Endodermal cell (in vitro differentiated cells): Measurements from ENCODE around the gene SUCLG2. TPM values are rescaled to one million over a fixed set of nuclear protein-coding genes. Genes with fewer than 3 reads are reported as not detected.

Experiments used
- DNase-seq: peaks from one replicate; pipeline ENCODE4 v3.0.0-alpha.2; 2017
- H3K27ac ChIP-seq: 2 replicates; pipeline ENCODE4 v1.5.1; 2013; ENCODE audit warnings: mild to moderate bottlenecking, low read depth, low read length, moderate library complexity
- H3K27me3 ChIP-seq: 2 replicates; pipeline ENCODE4 v1.6.1; 2013; ENCODE audit warnings: mild to moderate bottlenecking, low read length, moderate library complexity; ENCODE audit not compliant: insufficient read depth, control insufficient read depth, poor library complexity, severe bottlenecking
- H3K36me3 ChIP-seq: 2 replicates; pipeline ENCODE4 v1.7.0; 2013; ENCODE audit warnings: mild to moderate bottlenecking, low read length, moderate library complexity; ENCODE audit not compliant: control insufficient read depth, insufficient read depth
- H3K4me1 ChIP-seq: one replicate; pipeline ENCODE4 v1.7.0; 2013; ENCODE audit warnings: low read length; ENCODE audit not compliant: control insufficient read depth, insufficient read depth
- H3K4me3 ChIP-seq: 2 replicates; pipeline ENCODE4 v1.5.1; 2013; ENCODE audit warnings: mild to moderate bottlenecking, low read length, moderate library complexity
- H3K9ac ChIP-seq: 2 replicates; pipeline ENCODE4 v1.6.1; 2013; ENCODE audit warnings: mild to moderate bottlenecking, low read length, moderate library complexity; ENCODE audit not compliant: poor library complexity, severe bottlenecking; ENCODE audit errors: extremely low read depth
- H3K9me3 ChIP-seq: 2 replicates; pipeline ENCODE4 v1.6.1; 2013; ENCODE audit warnings: mild to moderate bottlenecking, low read length, moderate library complexity; ENCODE audit not compliant: control insufficient read depth
- H3K27ac Mint-ChIP-seq: 2 replicates; pipeline ENCODE4 v1.8.0; 2020; ENCODE audit warnings: mixed read lengths
- H3K27me3 Mint-ChIP-seq: 2 replicates; pipeline ENCODE4 v1.8.0; 2021; ENCODE audit warnings: mild to moderate bottlenecking, mixed read lengths; ENCODE audit not compliant: insufficient read depth
- H3K36me3 Mint-ChIP-seq: 2 replicates; pipeline ENCODE4 v1.8.0; 2020; ENCODE audit warnings: low read depth, mixed read lengths
- H3K4me1 Mint-ChIP-seq: 2 replicates; pipeline ENCODE4 v1.8.0; 2020; ENCODE audit warnings: mixed read lengths
- H3K4me3 Mint-ChIP-seq: 2 replicates; pipeline ENCODE4 v1.8.0; 2020; ENCODE audit warnings: mild to moderate bottlenecking, moderate library complexity, mixed read lengths
- H3K9me3 Mint-ChIP-seq: 2 replicates; pipeline ENCODE4 v1.8.0; 2020; ENCODE audit warnings: mild to moderate bottlenecking, mixed read lengths
- WGBS, 2 experiments: methylation state at CpG; one replicate each; pipeline versions ENCODE4 v1.1.5 to v1.1.7; 2013; ENCODE audit warnings: missing lambda C conversion rate in 2 of 2, mixed read lengths in 1 of 2; ENCODE audit not compliant: insufficient coverage in 1 of 2, insufficient read length in 1 of 2; 5-methylcytosine and 5-hydroxymethylcytosine counted together
- total RNA-seq, 2 donors: library from RNA; stranded (reverse); fragmentation: NEBNext Ultra II Directional in 1 of 2; extraction: Animal tissue kit (Norgen Biotek cat#: 25700) in 1 of 2; gene quantifications; 2 replicates in 1 of 2; 3 replicates in 1 of 2; pipeline ENCODE4 v1.2.1, GENCODE V29; 2021
- TF ChIP-seq, protein P1 (sequence below): fragments of 200-600 bp; sonication (generic); conservative IDR thresholded peaks from 2 replicates; pipeline ENCODE4 v1.5.0; 2021; ENCODE audit warnings: antibody characterized with exemption, mild to moderate bottlenecking

SUCLG2 gene
- total RNA-seq, 2 donors from 2014 or later = 42.4 to 57.3 TPM

DNA sequence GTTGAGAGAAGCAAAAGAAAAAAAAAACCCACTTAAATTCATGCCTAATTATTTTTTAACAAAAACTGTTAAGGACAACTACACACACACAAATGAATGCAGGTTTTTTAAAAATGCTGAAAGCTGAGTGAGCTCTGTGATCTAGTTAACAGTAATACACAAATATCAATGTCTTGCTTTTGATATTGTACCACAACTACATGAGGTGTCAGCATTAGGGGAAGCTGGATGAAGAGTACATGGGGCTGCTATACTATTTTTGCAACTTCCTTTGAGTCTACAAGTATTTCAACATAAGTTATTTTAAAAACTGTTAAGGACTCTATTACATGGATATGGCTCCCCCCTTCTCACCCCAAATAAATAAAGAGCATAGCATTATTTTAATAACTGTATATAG, 44.7 kb downstream of the SUCLG2 start:
- peaks cover 4% of the 10 kb centered on the region for H3K4me1 ChIP-seq
- peaks cover 49% of the 10 kb centered on the region for H3K36me3 Mint-ChIP-seq
- no peak overlapping the region for H3K27ac Mint-ChIP-seq
- H3K36me3 ChIP-seq = peaks cover 34% of the 10 kb centered on the region
- no peak for DNase-seq
- H3K27me3 ChIP-seq = no peaks in the 10 kb centered on the region
- no peaks in the 10 kb centered on the region for H3K9me3 ChIP-seq
- no peak overlapping the region for H3K4me3 Mint-ChIP-seq
- TF ChIP-seq, protein P1, sequence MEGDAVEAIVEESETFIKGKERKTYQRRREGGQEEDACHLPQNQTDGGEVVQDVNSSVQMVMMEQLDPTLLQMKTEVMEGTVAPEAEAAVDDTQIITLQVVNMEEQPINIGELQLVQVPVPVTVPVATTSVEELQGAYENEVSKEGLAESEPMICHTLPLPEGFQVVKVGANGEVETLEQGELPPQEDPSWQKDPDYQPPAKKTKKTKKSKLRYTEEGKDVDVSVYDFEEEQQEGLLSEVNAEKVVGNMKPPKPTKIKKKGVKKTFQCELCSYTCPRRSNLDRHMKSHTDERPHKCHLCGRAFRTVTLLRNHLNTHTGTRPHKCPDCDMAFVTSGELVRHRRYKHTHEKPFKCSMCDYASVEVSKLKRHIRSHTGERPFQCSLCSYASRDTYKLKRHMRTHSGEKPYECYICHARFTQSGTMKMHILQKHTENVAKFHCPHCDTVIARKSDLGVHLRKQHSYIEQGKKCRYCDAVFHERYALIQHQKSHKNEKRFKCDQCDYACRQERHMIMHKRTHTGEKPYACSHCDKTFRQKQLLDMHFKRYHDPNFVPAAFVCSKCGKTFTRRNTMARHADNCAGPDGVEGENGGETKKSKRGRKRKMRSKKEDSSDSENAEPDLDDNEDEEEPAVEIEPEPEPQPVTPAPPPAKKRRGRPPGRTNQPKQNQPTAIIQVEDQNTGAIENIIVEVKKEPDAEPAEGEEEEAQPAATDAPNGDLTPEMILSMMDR = no peak
- H3K27ac ChIP-seq = no peak overlapping the region
- H3K9ac ChIP-seq = no peak overlapping the region
- H3K9me3 Mint-ChIP-seq = peaks cover 3% of the 10 kb centered on the region
- peaks cover 18% of the 10 kb centered on the region for H3K4me1 Mint-ChIP-seq
- no peaks in the 10 kb centered on the region for H3K27me3 Mint-ChIP-seq
- H3K4me3 ChIP-seq = no peak overlapping the region

DNA sequence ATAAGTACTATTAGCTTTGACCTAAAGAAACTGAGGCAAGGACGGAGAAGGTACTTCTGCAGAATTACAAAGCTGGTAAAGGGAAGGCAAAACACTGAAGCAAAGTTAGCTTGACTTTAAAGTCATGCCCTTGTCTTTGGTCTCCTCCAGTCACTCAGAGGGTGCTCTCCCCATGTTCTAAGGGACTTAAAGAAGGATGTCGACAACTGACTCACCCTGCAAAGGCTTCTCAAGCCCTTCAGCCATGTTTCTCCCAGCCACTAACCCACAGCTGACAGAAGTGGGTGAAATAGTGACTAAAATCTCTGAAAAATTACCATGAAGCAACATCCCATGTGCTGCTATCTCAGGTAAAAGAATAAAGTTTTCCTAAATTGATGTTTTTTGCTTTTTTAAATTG, 46.4 kb downstream of the SUCLG2 start:
- Histone ChIP-seq H3K4me1 (no peaks in the 10 kb centered on the region), H3K9me3 (no peaks in the 10 kb centered on the region), H3K9ac (no peak overlapping the region), H3K27me3 (no peaks in the 10 kb centered on the region), H3K27ac (no peak overlapping the region), H3K4me3 (no peak overlapping the region), H3K36me3 (peaks cover 34% of the 10 kb centered on the region)
- DNase-seq = no peak
- Mint-ChIP-seq H3K36me3 (peaks cover 49% of the 10 kb centered on the region), H3K4me3 (no peak overlapping the region), H3K4me1 (peaks cover 9% of the 10 kb centered on the region), H3K27me3 (no peaks in the 10 kb centered on the region), H3K27ac (no peak overlapping the region), H3K9me3 (peaks cover 3% of the 10 kb centered on the region)
- 89 to 94% methylated on average over 1 to 2 of the region's 2 CpGs for WGBS, 2 experiments
- TF ChIP-seq, protein P1 = no peak

DNA sequence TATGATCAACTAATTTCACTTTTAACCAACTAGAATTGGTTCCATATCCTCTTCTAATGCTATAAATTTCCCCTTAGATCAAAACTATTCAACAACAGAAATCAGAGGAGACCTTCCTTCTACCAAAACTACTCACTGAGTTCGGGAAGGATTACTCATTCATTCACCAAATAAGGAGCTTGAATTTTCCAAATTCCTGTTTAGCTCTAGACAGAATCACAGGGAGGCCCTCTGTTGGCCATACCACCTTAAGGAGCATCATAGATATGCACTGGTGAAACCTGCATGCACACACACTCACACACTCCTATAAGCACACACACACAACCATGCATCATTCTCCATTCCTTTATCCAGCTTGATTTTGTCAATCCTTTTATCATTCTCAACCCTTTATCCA, 49.0 kb downstream of the SUCLG2 start:
- no peaks in the 10 kb centered on the region for H3K27me3 ChIP-seq
- peaks cover 3% of the 10 kb centered on the region for H3K9me3 Mint-ChIP-seq
- peaks cover 27% of the 10 kb centered on the region for H3K36me3 ChIP-seq
- no peaks in the 10 kb centered on the region for H3K9me3 ChIP-seq
- TF ChIP-seq, protein P1 = peak; percentile 41
- DNase-seq = no peak
- no peak overlapping the region for H3K9ac ChIP-seq
- peaks cover 44% of the 10 kb centered on the region for H3K36me3 Mint-ChIP-seq
- no peak overlapping the region for H3K4me3 ChIP-seq
- no peak overlapping the region for H3K4me3 Mint-ChIP-seq
- H3K27me3 Mint-ChIP-seq = no peaks in the 10 kb centered on the region
- no peaks in the 10 kb centered on the region for H3K4me1 ChIP-seq
- H3K27ac ChIP-seq = no peak overlapping the region
- 83% methylated on average over 1 of the region's 1 CpG; no CpG with 5 or more reads in 1 of the 2 experiments for WGBS, 2 experiments
- peaks cover 4% of the 10 kb centered on the region for H3K4me1 Mint-ChIP-seq
- peak overlapping the region; percentile 59 for H3K27ac Mint-ChIP-seq
